Neural cell (in vitro differentiated cells): Measurements from ENCODE around the gene TP53I3. TPM values are rescaled to one million over a fixed set of nuclear protein-coding genes. Genes with fewer than 3 reads are reported as not detected.

ENCODE experiments used
- H2AFZ ChIP-seq: fragments of 200-600, 300-800 bp; sonication (generic), shearing (Covaris generic); 2 replicates; pipeline ENCODE4 v1.6.0; 2014; ENCODE audit warnings: low read depth, mild to moderate bottlenecking, antibody characterized with exemption, low read length, moderate library complexity
- H3F3A ChIP-seq: fragments of 200-600 bp; shearing (Covaris generic); 2 replicates; pipeline ENCODE4 v1.6.1; 2016; ENCODE audit warnings: mild to moderate bottlenecking, moderate library complexity, mixed read lengths, antibody characterized with exemption, low read length; ENCODE audit not compliant: insufficient read depth, poor library complexity, severe bottlenecking
- H3K27ac ChIP-seq: fragments of 200-600, 300-800 bp; sonication (generic), shearing (Covaris generic); 2 replicates; pipeline ENCODE4 v1.5.1; 2014; ENCODE audit warnings: mild to moderate bottlenecking, low read length, moderate library complexity
- H3K27me3 ChIP-seq: fragments of 300-800, 200-600 bp; sonication (generic), shearing (Covaris generic); 2 replicates; pipeline ENCODE4 v1.6.0; 2014; ENCODE audit warnings: mild to moderate bottlenecking, low read depth, low read length, moderate library complexity; ENCODE audit not compliant: insufficient read depth
- H3K36me3 ChIP-seq: fragments of 300-800, 200-600 bp; sonication (generic), shearing (Covaris generic); 2 replicates; pipeline ENCODE4 v1.5.1; 2014; ENCODE audit warnings: mild to moderate bottlenecking, antibody characterized with exemption, low read length, moderate library complexity; ENCODE audit not compliant: insufficient read depth
- H3K4me2 ChIP-seq: fragments of 300-800, 200-600 bp; sonication (generic), shearing (Covaris generic); 2 replicates; pipeline ENCODE4 v1.6.0; 2014; ENCODE audit warnings: mild to moderate bottlenecking, low read length
- H3K4me3 ChIP-seq: fragments of 300-800, 200-600 bp; sonication (generic), shearing (Covaris generic); 2 replicates; pipeline ENCODE4 v1.5.1; 2014; ENCODE audit warnings: mild to moderate bottlenecking, low read length, moderate library complexity
- H3K79me2 ChIP-seq: fragments of 200-600 bp; shearing (Covaris generic); replicated peaks from 2 replicates; pipeline ENCODE4 v1.6.0; 2014; ENCODE audit warnings: mild to moderate bottlenecking, low read length, moderate library complexity; ENCODE audit not compliant: insufficient read depth
- H3K9ac ChIP-seq: fragments of 300-800, 200-600 bp; sonication (generic), shearing (Covaris generic); 2 replicates; pipeline ENCODE4 v1.6.1; 2016; ENCODE audit warnings: mild to moderate bottlenecking, low read length, mixed read lengths
- H3K9me2 ChIP-seq: fragments of 200-600 bp; shearing (Covaris generic); 2 replicates; pipeline ENCODE4 v1.6.1; 2016; ENCODE audit warnings: mild to moderate bottlenecking, low read length, mixed read lengths; ENCODE audit not compliant: insufficient read depth
- H3K9me3 ChIP-seq: fragments of 200-600, 300-800 bp; sonication (generic), shearing (Covaris generic); 2 replicates; pipeline ENCODE4 v1.6.1; 2016; ENCODE audit warnings: mild to moderate bottlenecking, mixed run types, low read length, moderate library complexity, mixed read lengths
- H4K20me1 ChIP-seq: fragments of 200-600 bp; shearing (Covaris generic); 2 replicates; pipeline ENCODE4 v1.6.1; 2016; ENCODE audit warnings: mild to moderate bottlenecking, mixed run types; ENCODE audit not compliant: insufficient read depth
- EP300 ChIP-seq: fragments of 450-650 bp; conservative IDR thresholded peaks from 2 replicates; pipeline ENCODE4 v1.6.1; 2014; ENCODE audit warnings: antibody characterized with exemption, mild to moderate bottlenecking, moderate library complexity; ENCODE audit not compliant: poor library complexity, severe bottlenecking
- EZH2 ChIP-seq: fragments of 200-600, 300-800 bp; shearing (Covaris generic), sonication (generic); IDR thresholded peaks from 2 replicates; pipeline ENCODE4 v1.6.1; 2014; ENCODE audit warnings: antibody characterized with exemption, low read length, borderline replicate concordance, mild to moderate bottlenecking; ENCODE audit not compliant: insufficient read depth, poor library complexity, severe bottlenecking
- MXI1 ChIP-seq: fragments of 450-650 bp; conservative IDR thresholded peaks from 2 replicates; pipeline ENCODE4 v1.6.1; 2014; ENCODE audit warnings: antibody characterized with exemption, mild to moderate bottlenecking; ENCODE audit not compliant: poor library complexity, severe bottlenecking
- POLR2AphosphoS5 ChIP-seq: IDR thresholded peaks from 2 replicates; pipeline ENCODE4 v1.6.1; 2012
- RAD21 ChIP-seq: fragments of 450-650 bp; conservative IDR thresholded peaks from 2 replicates; pipeline ENCODE4 v1.6.1; 2014; ENCODE audit warnings: antibody characterized with exemption, mild to moderate bottlenecking, moderate library complexity
- SMC3 ChIP-seq: fragments of 450-650 bp; conservative IDR thresholded peaks from 2 replicates; pipeline ENCODE4 v1.6.1; 2014; ENCODE audit warnings: antibody characterized with exemption, mild to moderate bottlenecking, moderate library complexity; ENCODE audit not compliant: poor library complexity
- TAF1 ChIP-seq: IDR thresholded peaks from 2 replicates; pipeline ENCODE4 v1.6.1; 2012; ENCODE audit warnings: low read depth
- polyA plus RNA-seq: library from polyadenylated mRNA; depleted of rRNA; stranded (reverse); fragments of >200 nt; gene quantifications from 2 replicates; pipeline ENCODE4 v1.2.3, GENCODE V29; 2014
- TF ChIP-seq, protein P1 (sequence below): IDR thresholded peaks from 2 replicates; pipeline ENCODE4 v1.6.1; 2012; ENCODE audit warnings: borderline replicate concordance
- TF ChIP-seq, protein P2 (sequence below): fragments of 450-650 bp; IDR thresholded peaks from 2 replicates; pipeline ENCODE4 v1.5.1; 2014; ENCODE audit warnings: antibody characterized with exemption, mild to moderate bottlenecking, moderate library complexity; ENCODE audit not compliant: poor library complexity, severe bottlenecking

Gene TP53I3
- polyA plus RNA-seq, 1 donor from 2014 or later: 1.8 TPM

DNA sequence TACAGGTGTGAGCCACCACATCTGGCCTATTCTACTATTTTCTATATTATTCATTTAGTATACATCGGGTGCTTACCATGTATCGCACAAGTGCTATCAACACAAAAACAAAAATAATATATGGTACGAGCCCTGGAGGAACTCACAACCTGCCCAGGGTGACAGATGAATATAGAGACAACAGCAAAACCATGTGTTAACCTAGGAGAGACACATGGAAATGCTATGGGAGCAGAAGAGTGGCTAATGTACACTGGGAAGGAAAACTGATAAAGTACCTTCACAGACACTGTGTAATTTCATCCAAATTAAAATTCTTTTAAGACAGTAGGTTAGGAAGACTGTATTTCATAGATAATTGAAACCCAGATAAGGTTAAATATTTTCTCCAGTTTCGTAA, 12.4 kb downstream of the TP53I3 start:
- no peak overlapping the region for H3K4me2 ChIP-seq
- no peak overlapping the region for H2AFZ ChIP-seq
- H3K36me3 ChIP-seq: peaks cover 1% of the 10 kb centered on the region
- no peaks in the 10 kb centered on the region for H4K20me1 ChIP-seq
- TF ChIP-seq RAD21: no peak
- no peak for TF ChIP-seq MXI1
- TF ChIP-seq, protein P1, sequence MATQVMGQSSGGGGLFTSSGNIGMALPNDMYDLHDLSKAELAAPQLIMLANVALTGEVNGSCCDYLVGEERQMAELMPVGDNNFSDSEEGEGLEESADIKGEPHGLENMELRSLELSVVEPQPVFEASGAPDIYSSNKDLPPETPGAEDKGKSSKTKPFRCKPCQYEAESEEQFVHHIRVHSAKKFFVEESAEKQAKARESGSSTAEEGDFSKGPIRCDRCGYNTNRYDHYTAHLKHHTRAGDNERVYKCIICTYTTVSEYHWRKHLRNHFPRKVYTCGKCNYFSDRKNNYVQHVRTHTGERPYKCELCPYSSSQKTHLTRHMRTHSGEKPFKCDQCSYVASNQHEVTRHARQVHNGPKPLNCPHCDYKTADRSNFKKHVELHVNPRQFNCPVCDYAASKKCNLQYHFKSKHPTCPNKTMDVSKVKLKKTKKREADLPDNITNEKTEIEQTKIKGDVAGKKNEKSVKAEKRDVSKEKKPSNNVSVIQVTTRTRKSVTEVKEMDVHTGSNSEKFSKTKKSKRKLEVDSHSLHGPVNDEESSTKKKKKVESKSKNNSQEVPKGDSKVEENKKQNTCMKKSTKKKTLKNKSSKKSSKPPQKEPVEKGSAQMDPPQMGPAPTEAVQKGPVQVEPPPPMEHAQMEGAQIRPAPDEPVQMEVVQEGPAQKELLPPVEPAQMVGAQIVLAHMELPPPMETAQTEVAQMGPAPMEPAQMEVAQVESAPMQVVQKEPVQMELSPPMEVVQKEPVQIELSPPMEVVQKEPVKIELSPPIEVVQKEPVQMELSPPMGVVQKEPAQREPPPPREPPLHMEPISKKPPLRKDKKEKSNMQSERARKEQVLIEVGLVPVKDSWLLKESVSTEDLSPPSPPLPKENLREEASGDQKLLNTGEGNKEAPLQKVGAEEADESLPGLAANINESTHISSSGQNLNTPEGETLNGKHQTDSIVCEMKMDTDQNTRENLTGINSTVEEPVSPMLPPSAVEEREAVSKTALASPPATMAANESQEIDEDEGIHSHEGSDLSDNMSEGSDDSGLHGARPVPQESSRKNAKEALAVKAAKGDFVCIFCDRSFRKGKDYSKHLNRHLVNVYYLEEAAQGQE: no peak
- no peak for TF ChIP-seq POLR2AphosphoS5
- TF ChIP-seq SMC3: no peak
- no peak for TF ChIP-seq EZH2
- TF ChIP-seq EP300: no peak
- TF ChIP-seq TAF1: no peak
- TF ChIP-seq, protein P2, sequence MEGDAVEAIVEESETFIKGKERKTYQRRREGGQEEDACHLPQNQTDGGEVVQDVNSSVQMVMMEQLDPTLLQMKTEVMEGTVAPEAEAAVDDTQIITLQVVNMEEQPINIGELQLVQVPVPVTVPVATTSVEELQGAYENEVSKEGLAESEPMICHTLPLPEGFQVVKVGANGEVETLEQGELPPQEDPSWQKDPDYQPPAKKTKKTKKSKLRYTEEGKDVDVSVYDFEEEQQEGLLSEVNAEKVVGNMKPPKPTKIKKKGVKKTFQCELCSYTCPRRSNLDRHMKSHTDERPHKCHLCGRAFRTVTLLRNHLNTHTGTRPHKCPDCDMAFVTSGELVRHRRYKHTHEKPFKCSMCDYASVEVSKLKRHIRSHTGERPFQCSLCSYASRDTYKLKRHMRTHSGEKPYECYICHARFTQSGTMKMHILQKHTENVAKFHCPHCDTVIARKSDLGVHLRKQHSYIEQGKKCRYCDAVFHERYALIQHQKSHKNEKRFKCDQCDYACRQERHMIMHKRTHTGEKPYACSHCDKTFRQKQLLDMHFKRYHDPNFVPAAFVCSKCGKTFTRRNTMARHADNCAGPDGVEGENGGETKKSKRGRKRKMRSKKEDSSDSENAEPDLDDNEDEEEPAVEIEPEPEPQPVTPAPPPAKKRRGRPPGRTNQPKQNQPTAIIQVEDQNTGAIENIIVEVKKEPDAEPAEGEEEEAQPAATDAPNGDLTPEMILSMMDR: no peak
- H3K9ac ChIP-seq: no peak overlapping the region
- H3K9me2 ChIP-seq: no peaks in the 10 kb centered on the region
- no peak overlapping the region for H3K27ac ChIP-seq
- H3K4me3 ChIP-seq: no peak overlapping the region
- H3K79me2 ChIP-seq: peaks cover 19% of the 10 kb centered on the region
- H3K9me3 ChIP-seq: no peaks in the 10 kb centered on the region
- no peaks in the 10 kb centered on the region for H3F3A ChIP-seq
- no peaks in the 10 kb centered on the region for H3K27me3 ChIP-seq

DNA sequence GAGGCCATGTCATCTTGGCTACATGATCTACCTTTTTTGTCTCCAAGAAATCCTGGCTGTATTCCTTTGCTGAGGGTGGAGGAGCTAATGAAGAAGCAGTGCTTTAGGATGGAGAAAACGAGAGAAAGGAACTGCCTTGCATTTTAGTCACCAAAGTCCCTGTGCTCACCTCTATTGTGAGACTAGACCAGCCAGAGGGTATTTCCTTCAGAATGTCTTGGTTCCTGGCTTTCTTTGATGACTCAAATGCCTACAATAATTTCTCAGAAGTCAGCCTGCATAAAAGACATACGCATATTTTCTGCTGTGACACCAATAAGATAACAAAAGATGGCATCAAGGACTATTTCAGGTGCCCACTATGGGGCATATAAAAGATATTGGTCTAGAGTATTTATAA, 19.3 kb downstream of the TP53I3 start:
- Histone ChIP-seq H3K9me2 (no peaks in the 10 kb centered on the region), H4K20me1 (no peaks in the 10 kb centered on the region), H3K9ac (no peak overlapping the region), H3K4me2 (no peak overlapping the region), H3K27me3 (no peaks in the 10 kb centered on the region), H3K27ac (no peak overlapping the region), H3K36me3 (peaks cover 11% of the 10 kb centered on the region), H3F3A (no peaks in the 10 kb centered on the region), H3K9me3 (no peaks in the 10 kb centered on the region), H3K79me2 (no peaks in the 10 kb centered on the region), H2AFZ (no peak overlapping the region), H3K4me3 (no peak overlapping the region)
- TF ChIP-seq RAD21 (no peak), SMC3 (no peak)
